ENCODE data around the gene ERMARD.

ERMARD gene

DNA sequence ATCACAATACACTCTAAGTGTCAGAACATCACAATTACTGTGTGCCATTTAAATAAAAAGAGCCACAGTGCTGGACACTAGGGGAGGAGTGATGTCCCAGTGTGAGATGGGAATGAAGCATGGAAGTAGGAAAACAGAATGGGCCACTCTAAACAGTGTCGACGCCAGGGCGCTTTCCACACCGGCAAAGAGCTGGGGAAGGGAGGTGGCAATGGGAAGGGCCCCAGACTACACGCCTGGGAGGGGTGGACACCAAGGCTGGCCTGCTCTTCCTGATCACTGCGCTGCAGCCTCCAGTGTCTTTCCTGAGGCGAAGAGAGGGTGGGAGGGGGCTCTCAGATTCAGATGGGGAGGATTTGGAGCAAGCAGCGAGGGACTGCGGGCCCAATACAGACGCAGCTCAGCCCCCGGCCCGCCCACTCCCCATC lies 75.9 kb downstream of the ERMARD start:
- DNase-seq = no peak

DNA sequence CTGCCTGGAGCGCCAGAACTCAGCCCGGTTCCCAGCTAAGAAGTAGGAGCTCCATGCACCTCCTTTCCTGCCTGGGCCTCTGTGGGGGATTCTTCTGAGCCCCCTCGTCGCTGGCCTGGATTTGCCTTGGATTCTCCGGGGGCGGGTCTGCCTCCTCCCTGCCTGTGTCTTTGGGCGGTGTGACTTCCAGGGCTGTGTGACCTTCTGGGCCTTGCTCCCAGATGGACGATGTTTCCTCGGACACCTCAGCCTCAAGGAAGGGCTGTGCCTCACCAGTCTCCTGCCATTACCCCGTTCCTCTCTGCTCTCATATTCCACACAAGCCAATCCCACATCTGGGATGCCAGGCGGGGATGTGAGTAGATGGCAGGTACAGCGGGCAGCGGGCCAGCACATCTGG lies 76.8 kb downstream of the ERMARD start:
- DNase-seq = no peak

DNA sequence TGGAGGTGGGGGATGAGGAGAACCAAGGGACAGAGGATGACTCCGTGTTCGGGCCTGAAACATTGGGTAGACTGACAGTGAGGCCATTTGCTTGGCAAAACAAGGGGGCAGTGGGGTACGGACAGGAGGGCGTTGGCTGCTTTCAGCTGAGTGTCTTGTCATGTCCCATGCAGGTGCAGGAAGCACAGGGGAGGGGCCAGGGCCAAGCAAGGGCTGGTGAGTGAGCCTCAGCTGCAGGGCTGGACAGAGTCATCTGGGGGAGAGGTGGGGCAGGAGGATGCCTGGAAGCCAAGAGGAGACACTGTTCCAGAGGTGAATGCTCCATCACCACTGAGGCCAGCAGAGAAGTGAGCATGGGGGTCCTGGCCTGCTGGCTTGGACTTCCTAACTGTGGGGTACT lies 78.4 kb downstream of the ERMARD start:
- DNase-seq = peak; percentile 42

DNA sequence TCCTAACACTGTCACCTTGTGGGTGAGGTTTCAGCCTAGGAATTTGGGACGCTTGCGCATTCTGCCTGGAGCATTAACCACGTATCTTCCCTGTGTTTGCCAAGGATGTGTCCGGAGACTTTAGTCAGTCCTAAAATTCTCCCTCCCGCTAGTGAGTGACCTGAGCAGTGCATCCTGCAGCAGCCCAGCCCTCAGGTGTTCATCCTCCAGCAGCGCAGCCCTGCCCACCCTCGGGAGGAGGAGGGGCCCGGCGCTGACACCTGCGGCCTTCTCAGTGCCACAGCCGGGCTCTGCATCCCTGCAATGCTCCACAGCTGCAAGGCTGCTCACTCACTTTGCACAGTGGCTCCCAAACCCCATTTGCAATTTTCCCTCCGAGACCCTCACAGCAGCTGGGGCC lies 79.5 kb downstream of the ERMARD start:
- DNase-seq = peak; percentile 43
